Measurements from ENCODE around the gene CLP1. TPM values are rescaled to one million over a fixed set of nuclear protein-coding genes. Genes with fewer than 3 reads are reported as not detected.

The CLP1 gene
- total RNA-seq, result 7.7 TPM
- long read RNA-seq, transcript CLP1-205 (3 exons, 2,435 nt), result major isoform, 17 of 17 reads
- long read RNA-seq, partial matches to known transcripts, result 0 of 17 reads
- long read RNA-seq, other reads (novel, unspliced or antisense), result 0 of 17 reads

GRCh38 chr11:57657194-57658022, at the start of gene CLP1:
Gene CLP1 (plus strand): TSS chr11:57657762. CDS start chr11:57659477, 1,715 bp downstream.
- peak; percentile 99 for ATAC-seq
- intact Hi-C loops (cut with micrococcal nuclease), result no loop called here
- DNase-seq, result peak; percentile 100

- intact Hi-C loops (cut with micrococcal nuclease), result no loop called here
- no peak for ATAC-seq
- DNase-seq, result no peak
Observed at GRCh38 chr11:57610170-57610569, 47.4 kb upstream of the CLP1 start.

- intact Hi-C loops (cut with micrococcal nuclease), result no loop called here
- DNase-seq (no peak), ATAC-seq (no peak)
Observed at GRCh38 chr11:57614234-57614772, 43.3 kb upstream of the CLP1 start.

GRCh38 chr11:57615308-57615707, 42.3 kb upstream of the CLP1 start:
- DNase-seq, result no peak

GRCh38 chr11:57616595-57616994, 41.0 kb upstream of the CLP1 start:
- intact Hi-C loops (cut with micrococcal nuclease), result no loop called here
- DNase-seq, result no peak
- no peak for ATAC-seq

More at GRCh38 chr11:57615308-57615707, 42.3 kb upstream of the CLP1 start:
- intact Hi-C loops (cut with micrococcal nuclease), result no loop called here
- no peak for ATAC-seq

- no peak for DNase-seq
- intact Hi-C loops (cut with micrococcal nuclease), result no loop called here
- ATAC-seq, result no peak
Observed at GRCh38 chr11:57618438-57618837, 39.1 kb upstream of the CLP1 start.

- DNase-seq (no peak), ATAC-seq (no peak)
- intact Hi-C loops (cut with micrococcal nuclease), result no loop called here
Observed at GRCh38 chr11:57619331-57619730, 38.2 kb upstream of the CLP1 start.

GRCh38 chr11:57620467-57620866, 37.1 kb upstream of the CLP1 start:
- DNase-seq (no peak), ATAC-seq (no peak)
- intact Hi-C loops (cut with micrococcal nuclease), result no loop called here

- DNase-seq, result no peak
- intact Hi-C loops (cut with micrococcal nuclease), result no loop called here
- ATAC-seq, result no peak
Observed at GRCh38 chr11:57622263-57622662, 35.3 kb upstream of the CLP1 start.

- intact Hi-C loops (cut with micrococcal nuclease), result no loop called here
- DNase-seq (no peak), ATAC-seq (no peak)
Observed at GRCh38 chr11:57624864-57625263, 32.7 kb upstream of the CLP1 start.

GRCh38 chr11:57626895-57627294, 30.7 kb upstream of the CLP1 start:
- intact Hi-C loops (cut with micrococcal nuclease), result no loop called here
- ATAC-seq (no peak), DNase-seq (no peak)

- DNase-seq (no peak), ATAC-seq (no peak)
- intact Hi-C loops (cut with micrococcal nuclease), result no loop called here
Observed at GRCh38 chr11:57630171-57630570, 27.4 kb upstream of the CLP1 start.

- DNase-seq (no peak), ATAC-seq (no peak)
- intact Hi-C loops (cut with micrococcal nuclease), result no loop called here
Observed at GRCh38 chr11:57632116-57632515, 25.4 kb upstream of the CLP1 start.

- no peak for ATAC-seq
- DNase-seq, result no peak
- intact Hi-C loops (cut with micrococcal nuclease), result no loop called here
Observed at GRCh38 chr11:57633394-57634070, 24.0 kb upstream of the CLP1 start.

GRCh38 chr11:57634311-57634710, 23.3 kb upstream of the CLP1 start:
- intact Hi-C loops (cut with micrococcal nuclease), result no loop called here
- ATAC-seq (no peak), DNase-seq (no peak)

- ATAC-seq (no peak), DNase-seq (no peak)
- intact Hi-C loops (cut with micrococcal nuclease), result no loop called here
Observed at GRCh38 chr11:57635246-57635645, 22.3 kb upstream of the CLP1 start.

GRCh38 chr11:57637626-57638004, 19.9 kb upstream of the CLP1 start:
- DNase-seq, result no peak
- intact Hi-C loops (cut with micrococcal nuclease), result no loop called here
- ATAC-seq, result peak; percentile 7

GRCh38 chr11:57638005-57638781, 19.4 kb upstream of the CLP1 start:
- DNase-seq (peak; percentile 72), ATAC-seq (peak; percentile 94)
- intact Hi-C loops (cut with micrococcal nuclease), result no loop called here

- intact Hi-C loops (cut with micrococcal nuclease), result no loop called here
Observed at GRCh38 chr11:57638811-57639320, 18.7 kb upstream of the CLP1 start.

More at GRCh38 chr11:57638811-57639320, 18.7 kb upstream of the CLP1 start:
- ATAC-seq (peak; percentile 9), DNase-seq (no peak)
